Skeletal muscle cell (primary cell): ENCODE data around the gene EGFLAM.
A peak's percentile ranks its signal among the peaks of the same experiment; 100 is the strongest.

Experiments used
- DNase-seq: peaks from one replicate; pipeline ENCODE4 v3.0.0-alpha.2; 2010; ENCODE audit warnings: low read depth
- H3K4me3 ChIP-seq: 2 replicates; pipeline ENCODE4 v1.5.1; 2011; ENCODE audit warnings: low read depth, mild to moderate bottlenecking, control low read depth, low read length, moderate library complexity

Gene EGFLAM

DNA sequence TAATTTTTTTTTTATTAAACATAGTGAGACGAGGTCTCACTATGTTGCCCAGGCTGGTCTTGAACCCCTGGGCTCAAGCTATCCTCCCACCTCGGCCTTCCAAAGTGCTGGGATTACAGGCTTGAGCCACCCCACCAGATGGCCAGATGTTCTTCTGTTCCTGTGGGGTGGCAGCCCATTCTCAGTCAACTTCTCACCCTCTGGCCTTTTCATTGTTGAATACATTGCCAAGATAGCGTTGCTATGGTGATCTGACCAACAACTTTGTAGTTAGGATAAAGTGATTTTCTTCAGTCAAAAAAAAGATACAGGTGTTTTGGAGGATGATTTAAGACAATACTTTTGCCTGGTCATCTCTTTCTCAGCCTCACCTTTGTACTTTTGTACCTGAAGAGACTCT is 109.1 kb downstream of the EGFLAM start:
- no peak for DNase-seq
- H3K4me3 ChIP-seq = no peak overlapping the region

DNA sequence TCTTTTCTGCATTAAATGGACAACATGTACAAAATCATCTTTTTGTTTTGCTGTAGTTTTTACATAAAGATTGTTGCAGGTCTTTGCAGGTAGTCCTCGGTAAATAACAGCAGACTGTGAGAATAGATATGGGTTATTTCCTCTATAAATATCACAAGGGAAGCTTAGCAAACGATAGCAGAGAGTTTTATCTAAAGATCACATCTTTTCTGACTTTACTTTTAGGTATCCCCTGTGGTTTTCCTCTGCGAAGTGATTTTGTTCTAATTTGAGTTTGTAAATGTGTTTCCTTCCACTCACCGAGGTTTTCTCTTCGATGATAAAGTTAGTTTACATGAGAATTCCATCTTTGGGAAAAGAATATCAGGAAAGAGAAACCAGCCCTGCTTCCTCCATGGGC is 109.6 kb downstream of the EGFLAM start:
- no peak for DNase-seq
- no peak overlapping the region for H3K4me3 ChIP-seq

DNA sequence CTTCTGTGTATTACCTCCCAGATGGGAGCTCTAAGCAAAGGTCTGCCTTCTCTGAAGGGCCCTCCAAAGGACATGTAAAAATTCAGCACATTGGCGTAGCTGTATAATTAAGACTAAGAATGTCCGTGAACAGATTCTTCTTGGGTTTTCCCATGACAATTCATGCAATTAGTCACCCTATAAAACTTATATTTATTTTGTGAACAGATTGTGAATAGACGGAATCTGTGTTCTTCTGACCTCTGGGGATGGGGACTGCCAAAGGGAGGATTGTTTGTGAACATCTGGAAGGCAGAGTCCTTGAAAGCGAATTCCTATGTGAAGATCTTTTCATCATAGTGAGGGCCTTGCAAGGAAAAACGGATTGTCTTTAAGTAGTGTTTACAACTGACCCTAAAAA is 111.3 kb downstream of the EGFLAM start:
- no peak for DNase-seq
- H3K4me3 ChIP-seq = no peak overlapping the region

DNA sequence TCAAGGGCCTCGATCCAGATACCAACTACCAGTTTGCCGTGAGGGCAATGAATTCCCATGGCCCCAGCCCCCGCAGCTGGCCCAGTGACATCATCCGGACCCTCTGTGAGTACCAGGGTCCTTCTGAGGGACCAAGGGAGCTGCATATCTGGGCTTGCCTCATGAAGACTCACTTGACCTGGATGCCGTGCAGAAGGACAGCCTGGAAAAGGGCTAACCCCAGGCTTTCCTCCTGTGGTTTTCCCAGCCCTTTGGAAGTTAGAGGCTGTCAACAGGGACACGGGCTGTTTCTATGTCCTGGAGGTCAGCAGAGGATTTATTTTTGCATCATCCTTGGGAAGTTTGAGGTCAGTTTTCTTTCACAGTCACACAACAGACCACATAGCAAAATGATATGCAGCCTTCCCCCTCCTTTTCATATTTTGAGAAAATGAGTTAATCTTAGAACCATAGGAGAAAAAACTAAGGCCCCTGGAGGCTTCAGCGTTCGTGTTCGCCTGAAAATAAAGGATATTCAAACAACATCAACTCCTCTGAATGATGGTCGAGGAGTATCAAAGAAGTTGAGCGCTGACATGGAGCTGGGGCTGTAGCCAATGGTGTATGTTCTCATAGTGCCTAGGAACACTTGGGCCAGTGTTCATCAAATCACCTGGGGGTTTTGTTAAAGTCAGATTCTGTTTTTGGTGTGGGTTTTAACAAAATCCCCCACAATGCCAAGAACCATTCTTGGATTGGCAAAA is 112.2 kb downstream of the EGFLAM start:
- no peak for DNase-seq

DNA sequence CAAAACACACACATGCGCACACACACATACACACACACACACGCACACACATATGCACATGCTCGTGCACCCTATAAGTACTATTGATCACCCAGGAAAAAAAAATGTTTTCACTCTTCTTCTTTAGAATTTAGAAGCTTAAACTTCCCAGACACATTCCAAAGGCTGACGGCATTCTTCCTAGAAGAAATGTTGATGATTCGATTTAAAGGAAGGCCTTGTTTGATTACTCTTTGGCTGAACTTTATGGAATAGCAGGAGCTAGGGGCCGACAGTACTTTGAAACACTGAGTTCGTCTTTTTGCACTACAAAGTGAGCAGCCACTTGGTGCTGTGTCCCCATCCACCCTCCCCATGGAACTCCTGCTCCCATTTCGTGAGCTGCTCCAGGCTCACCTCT is 113.2 kb downstream of the EGFLAM start:
- DNase-seq = no peak
- H3K4me3 ChIP-seq = no peak overlapping the region

More for the DNA sequence above, 112.2 kb downstream of the EGFLAM start:
- H3K4me3 ChIP-seq = no peak overlapping the region

DNA sequence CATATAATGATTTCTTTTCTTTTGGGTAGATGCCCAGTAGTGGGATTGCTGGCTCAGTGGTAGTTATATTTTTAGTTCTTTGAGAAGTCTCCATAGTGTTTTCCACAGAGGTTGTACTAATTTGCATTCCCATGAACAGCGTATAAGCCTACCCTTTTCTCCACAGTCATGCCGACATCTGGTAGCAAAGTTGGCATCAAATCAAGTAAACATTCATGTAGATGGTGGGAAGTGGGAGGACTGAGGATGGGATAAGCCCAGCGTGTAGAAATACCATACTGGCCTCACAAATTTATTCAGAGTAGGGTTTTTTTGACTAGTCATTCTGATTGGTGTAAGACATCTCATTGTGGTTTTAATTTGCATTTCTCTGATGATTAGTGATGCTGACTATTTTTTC is 115.4 kb downstream of the EGFLAM start:
- DNase-seq = peak; percentile 42
- H3K4me3 ChIP-seq = no peak overlapping the region

DNA sequence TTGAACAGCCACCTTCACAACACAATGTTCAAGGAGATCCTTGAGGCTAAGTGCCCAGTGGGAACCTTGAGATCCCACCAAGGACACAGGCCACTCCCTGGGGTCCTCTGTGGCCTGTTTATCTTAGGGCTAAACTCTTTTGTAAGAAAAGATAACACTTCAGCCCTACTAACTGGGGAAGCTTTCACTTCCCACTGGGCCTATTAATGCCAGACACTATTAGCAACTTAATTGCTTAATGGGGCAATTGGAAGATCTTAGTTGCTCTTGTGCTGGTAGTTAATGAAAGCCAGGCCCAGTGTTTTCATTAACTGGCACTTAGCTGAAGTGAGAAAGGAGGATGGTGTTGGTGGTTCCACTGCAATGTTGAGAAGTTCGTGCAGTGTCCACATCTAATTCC is 117.1 kb downstream of the EGFLAM start:
- no peak for DNase-seq
- no peak overlapping the region for H3K4me3 ChIP-seq

DNA sequence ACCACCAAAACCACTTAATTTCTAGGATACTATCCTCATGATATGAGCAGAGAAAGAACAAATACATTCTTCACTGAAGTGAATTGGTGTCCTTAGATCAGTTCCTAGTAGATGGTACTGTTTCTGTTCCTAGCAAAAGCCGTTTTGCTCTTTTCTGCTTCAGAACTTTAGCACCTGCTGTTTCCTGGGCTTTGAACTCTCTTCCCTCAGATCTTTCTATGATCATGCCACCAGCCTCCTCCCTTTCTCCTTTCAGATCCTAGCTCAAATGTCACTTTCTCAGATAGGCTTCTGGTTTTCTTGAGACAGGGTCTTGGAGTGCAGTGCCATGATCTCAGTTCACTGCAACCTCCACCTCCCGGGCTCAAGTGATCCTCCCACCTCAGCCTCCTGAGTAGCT is 118.0 kb downstream of the EGFLAM start:
- DNase-seq = no peak
- H3K4me3 ChIP-seq = no peak overlapping the region

DNA sequence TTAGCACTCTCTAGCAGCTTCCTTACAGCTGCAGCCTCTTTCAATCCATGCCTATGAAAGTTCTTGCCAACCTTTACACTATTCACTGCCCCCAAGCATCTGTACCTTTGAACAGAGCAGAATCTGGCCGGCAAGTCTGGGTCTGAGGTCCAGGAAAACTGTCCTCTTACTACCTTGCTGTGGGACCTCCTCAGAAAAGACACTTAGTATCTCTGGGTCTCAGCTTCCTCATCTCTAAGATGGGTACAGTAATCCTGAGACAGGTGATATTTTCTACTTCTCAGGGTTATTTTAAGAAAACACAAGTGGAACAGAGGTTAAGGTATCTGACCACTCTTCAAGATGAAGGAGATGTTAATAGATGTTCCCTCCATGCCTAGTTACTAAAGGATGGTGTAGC is 120.2 kb downstream of the EGFLAM start:
- H3K4me3 ChIP-seq = no peak overlapping the region
- no peak for DNase-seq

DNA sequence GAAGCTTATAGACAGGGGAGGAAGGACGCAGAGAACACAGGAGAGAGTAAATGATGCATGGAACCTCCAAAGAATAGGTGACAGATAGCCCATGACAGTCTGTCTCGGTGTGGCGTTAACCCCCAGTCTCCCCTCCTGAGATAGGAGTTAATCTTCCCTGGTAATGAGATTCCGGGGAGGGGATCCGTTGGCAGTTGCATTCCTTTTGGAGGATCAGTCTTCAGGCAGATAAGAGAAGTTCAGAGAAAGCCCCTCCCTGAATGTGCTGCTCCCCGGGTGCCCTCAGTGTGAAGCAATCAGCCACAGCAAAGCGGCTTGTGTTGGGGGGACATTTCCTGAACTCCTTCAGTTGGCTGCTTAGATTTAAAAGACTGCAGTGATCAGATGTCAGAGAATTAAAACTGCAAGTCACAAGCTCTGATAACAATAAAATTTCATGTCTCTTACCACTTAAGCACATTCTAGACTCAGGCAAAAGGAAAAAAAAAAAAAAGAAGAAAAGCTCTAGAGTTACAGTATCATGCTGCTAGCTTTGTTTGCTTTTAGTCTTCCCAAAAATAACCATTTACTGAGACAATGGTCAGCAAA is 121.1 kb downstream of the EGFLAM start:
- no peak for DNase-seq
- no peak overlapping the region for H3K4me3 ChIP-seq

DNA sequence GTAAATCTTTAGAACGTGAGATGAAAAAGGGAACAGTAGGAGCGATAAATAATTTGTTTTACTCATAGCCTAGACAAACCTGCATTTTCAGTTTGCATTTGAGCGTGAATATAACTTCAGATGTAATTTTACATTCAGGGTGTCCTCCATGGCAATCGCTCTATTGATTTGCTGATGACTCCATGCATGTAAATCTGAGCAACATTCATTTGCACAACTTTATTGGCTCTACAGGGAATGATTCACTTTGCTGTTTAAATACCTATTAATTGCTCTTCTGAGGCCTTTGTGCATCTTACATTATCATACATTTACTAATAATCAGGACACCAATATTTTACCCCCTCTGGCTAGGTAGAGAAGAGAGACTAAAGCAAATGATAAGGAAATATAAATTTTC is 122.2 kb downstream of the EGFLAM start:
- no peak overlapping the region for H3K4me3 ChIP-seq
- no peak for DNase-seq

DNA sequence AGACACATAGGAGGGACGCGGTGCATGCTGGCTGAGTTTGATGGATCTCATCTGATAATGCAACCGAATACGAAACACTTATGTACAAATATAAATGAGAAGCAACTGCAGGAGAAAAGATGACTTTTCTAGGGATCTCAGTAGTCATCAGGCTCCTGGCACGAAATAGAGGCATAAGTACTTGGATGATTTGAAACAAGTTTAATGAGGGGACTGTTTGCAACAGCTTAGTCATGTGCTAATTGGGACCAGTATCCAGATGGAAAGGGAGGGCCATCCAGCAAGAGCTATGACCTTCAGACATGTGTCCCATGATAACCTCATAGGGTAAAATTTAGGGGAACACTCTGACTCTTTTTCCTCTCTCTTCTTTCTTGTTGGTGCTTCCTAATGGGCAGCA is 123.0 kb downstream of the EGFLAM start:
- no peak for DNase-seq
- no peak overlapping the region for H3K4me3 ChIP-seq

DNA sequence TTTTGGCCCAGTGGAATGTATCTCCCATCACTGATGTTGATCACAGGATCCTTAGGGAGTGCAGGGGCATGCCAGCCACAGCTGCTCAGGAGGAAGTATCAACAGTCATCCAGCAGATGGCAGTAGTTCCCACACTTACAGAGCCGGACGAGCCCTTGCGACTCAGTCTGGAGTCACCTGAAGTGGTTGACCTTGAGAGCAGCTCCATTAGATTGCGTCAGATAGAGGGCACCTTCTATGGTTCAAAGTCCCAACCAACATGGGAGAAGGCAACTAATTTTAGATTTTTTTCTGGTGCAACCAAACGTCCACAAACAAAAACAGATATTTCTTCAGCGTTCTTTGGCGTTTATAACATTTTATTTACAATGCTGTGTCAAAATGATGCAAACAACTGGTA is 124.5 kb downstream of the EGFLAM start:
- no peak for DNase-seq
- H3K4me3 ChIP-seq = no peak overlapping the region

DNA sequence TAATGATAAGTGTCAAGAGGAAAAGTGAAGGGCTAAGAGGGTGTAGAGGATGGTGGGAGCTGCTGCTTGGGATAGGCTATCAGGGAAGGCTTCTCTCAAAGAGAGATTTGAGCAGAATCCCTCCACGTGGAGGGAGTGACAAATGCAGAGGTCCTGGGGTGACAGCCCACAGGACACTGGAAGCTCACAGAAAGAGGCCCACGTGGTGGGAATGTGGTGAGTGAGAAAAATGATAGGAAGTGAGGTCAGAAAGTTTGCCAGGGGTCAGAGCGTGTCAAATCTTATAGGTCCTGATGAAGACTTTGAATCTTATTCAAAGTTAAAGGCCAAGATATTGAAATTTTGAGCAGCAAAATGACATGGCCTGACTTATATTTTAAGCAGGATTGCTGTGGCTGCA is 125.3 kb downstream of the EGFLAM start:
- H3K4me3 ChIP-seq = no peak overlapping the region
- no peak for DNase-seq

DNA sequence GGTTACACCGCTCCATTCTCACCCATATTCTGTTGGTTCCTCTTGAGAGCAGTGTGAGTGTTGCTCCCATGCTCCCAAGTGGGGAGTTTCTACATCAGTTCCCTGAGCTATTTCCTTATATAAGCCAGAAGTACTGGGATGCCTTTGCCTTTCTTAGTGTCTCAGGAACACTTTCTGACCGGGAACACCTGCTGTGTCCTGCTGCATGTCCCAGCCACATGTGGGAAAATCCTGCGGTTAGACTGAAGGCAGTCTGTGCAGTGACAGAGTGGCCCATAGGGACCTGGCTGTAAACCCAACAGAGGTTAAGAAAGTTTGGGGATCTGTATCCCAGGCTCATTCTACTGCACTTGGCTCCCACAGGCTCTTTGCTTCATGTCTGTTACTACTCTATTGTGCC is 126.0 kb downstream of the EGFLAM start:
- no peak for DNase-seq
- no peak overlapping the region for H3K4me3 ChIP-seq

DNA sequence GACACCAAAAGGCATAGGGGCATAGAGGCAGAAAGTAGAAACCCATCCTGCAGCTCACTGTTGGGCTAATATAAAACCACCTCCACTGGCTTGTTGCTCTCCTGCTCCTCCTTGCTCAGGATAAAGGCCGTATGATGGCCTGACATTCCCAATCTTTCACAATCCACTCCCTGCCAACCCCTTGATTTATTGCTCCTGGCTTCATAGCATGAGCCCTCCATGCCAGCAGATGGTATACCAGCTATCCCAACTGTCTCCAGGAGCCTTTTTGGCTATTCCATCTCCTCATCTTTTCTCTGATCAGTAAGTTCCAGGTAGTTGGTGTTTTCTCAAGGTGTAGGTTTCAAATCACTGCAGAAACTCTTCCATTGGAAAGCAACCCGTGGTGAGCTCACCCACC is 128.8 kb downstream of the EGFLAM start:
- H3K4me3 ChIP-seq = no peak overlapping the region
- DNase-seq = no peak

DNA sequence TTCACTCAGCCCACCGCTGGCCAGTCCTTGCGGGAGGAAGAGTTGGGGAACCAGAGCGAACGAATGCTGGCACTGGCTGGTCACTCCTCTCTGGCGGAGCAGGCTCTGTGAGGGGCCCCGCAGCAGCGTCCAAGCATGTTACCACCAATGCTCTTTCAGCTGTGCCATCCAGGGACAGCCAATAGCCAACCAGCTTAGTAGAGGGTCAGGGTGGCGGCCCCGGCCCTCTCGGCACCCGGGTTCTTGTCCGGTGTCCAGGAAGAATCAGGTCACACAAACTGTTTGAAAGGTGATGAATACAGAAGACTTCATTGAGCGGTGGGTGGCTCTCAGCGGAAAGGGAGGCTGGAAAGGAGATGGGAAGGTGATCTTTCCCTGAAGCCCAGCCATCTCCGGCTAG is 135.3 kb downstream of the EGFLAM start:
- no peak for DNase-seq
- no peak overlapping the region for H3K4me3 ChIP-seq

DNA sequence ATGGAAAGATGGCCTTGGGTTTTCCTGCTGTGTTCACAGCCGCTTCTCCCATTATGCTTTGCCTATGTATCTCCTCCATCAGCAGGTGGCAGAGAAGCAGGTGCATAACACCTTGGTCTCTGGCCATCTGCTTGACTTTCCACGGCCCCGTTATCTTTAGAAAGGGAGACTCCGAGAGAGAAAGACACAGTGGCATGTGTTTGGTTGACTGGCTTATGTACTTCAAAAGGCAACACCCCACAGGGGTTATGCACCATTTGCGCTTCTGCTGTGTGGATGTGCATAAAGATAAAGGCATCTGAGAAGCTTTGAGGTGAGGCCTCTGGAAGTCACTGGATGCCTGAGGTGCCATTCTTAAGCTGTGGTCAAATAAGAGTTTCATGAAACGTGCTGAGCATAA is 138.4 kb downstream of the EGFLAM start:
- DNase-seq = no peak
- no peak overlapping the region for H3K4me3 ChIP-seq

DNA sequence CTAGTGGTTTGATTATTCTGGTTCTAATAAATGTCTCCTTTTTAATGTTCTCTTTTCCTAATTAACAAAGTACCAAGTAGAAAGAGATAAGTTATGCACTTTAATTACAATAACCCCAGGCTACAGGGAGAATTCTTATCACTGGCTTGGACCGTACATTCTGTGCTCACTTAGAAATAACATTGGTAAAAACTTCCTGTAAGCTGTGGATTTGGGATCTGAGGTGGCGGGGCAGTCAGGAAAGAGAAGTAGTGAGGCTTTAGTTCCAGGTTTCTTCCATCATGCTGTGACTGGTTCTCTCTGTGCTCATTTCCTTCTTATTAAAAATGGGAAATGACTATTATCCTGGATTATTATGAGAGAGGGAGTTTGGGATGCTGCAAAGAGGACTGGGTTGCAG is 142.0 kb downstream of the EGFLAM start:
- DNase-seq = no peak
- no peak overlapping the region for H3K4me3 ChIP-seq

DNA sequence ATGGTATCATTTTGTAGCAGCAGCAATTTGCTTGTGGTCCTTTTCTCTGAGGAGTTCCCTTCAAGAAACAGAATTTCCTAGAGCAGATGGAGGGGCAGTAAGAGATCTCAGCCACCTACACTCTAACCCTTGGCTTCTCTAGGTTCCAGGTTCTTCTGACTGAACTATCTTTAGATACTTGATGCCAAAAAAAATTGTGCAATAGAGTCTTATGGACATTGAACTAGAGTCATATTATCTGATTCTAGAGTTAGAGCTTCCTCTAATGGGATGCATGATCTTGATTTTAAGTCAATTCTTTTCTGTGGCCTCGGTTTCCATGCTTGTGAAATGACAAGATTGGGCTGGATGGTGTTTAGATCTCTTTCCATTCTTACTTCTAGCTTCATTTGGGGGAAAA is 142.8 kb downstream of the EGFLAM start:
- no peak for DNase-seq
- no peak overlapping the region for H3K4me3 ChIP-seq

DNA sequence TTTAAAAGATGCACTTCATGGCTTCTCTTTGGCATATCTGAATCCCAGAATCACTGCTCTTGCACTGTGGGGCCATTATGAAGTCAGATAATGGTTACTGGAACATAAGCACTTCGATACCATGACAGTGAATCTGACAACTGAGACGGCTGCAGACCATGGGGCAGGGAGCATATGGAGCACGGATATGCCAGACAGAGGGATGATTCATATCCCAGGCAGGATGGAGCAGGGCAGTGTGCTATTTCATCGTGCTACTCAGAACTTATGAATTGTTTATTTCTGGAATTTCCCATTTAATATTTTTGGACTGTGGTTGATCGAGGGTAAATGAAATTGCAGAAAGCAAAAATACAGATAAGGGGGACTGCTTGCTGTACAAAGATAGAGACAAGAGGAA is 145.0 kb downstream of the EGFLAM start:
- no peak for DNase-seq
- H3K4me3 ChIP-seq = no peak overlapping the region
